AG04450 (cell line): ENCODE measurements around the gene TNFRSF21. TPM values are rescaled to one million over a fixed set of nuclear protein-coding genes. Genes with fewer than 3 reads are reported as not detected.

ENCODE experiments used
- CTCF ChIA-PET: fragments of 300-600, 350-600 bp; formaldehyde crosslinking; extraction: SDS; loops from one replicate; lab custom pipeline; 2022; ENCODE audit warnings: antibody characterized with exemption, inconsistent platforms; lab: Charles Lee
- POLR2A ChIA-PET: fragments of 350-600 bp; formaldehyde crosslinking; extraction: SDS; loops from one replicate; lab custom pipeline; 2021; ENCODE audit warnings: antibody characterized with exemption, inconsistent platforms; lab: Yijun Ruan, JAX
- DNase-seq: peaks from one replicate; pipeline ENCODE4 v3.0.0-alpha.2; 2011; ENCODE audit warnings: low read depth, low spot score
- H3K27ac ChIP-seq: one replicate; pipeline ENCODE4 v1.5.1; 2012; ENCODE audit warnings: low read depth, low read length, control low read depth
- H3K27me3 ChIP-seq: one replicate; pipeline ENCODE4 v1.6.0; 2012; ENCODE audit warnings: low read length; ENCODE audit not compliant: control insufficient read depth, insufficient read depth
- H3K4me3 ChIP-seq: 2 replicates; pipeline ENCODE4 v1.5.1; 2011; ENCODE audit warnings: mild to moderate bottlenecking, low read depth, low read length, control low read depth
- H3K9me3 ChIP-seq: 2 replicates; pipeline ENCODE4 v1.5.1; 2012; ENCODE audit warnings: low read length; ENCODE audit not compliant: control insufficient read depth, insufficient read depth
- CTCF ChIP-seq: IDR thresholded peaks from 2 replicates; pipeline ENCODE4 v1.5.1; 2011; ENCODE audit warnings: low read depth, low read length, control low read depth, inconsistent platforms
- polyA plus RNA-seq: library from polyadenylated mRNA; depleted of rRNA; stranded (reverse); fragments of >200 nt; gene quantifications from 2 replicates; pipeline ENCODE4 v1.2.3, GENCODE V29; 2011

Gene TNFRSF21
- polyA plus RNA-seq, 1 experiment: 21.7 TPM

- no peaks in the 10 kb centered on the region; the same call in 1 of the 2 replicates for H3K9me3 ChIP-seq
- no peak overlapping the region for H3K27ac ChIP-seq
- H3K27me3 ChIP-seq: no peaks in the 10 kb centered on the region
- ChIA-PET CTCF (no interaction called here), POLR2A (no interaction called here)
- H3K4me3 ChIP-seq: no peak overlapping the region
- DNase-seq: no peak
- no peak for TF ChIP-seq CTCF
Observed at GRCh38 chr6:47245745-47246371, 63.8 kb downstream of the TNFRSF21 start.

GRCh38 chr6:47242483-47243386, 67.0 kb downstream of the TNFRSF21 start:
- Histone ChIP-seq H3K9me3 (no peaks in the 10 kb centered on the region; the same call in 1 of the 2 replicates), H3K27me3 (no peaks in the 10 kb centered on the region), H3K4me3 (no peak overlapping the region), H3K27ac (peak overlapping the region; percentile 57)
- no peak for TF ChIP-seq CTCF
- ChIA-PET CTCF (interaction anchor here (0.8 to 2.5 kb wide), 3 partner anchors 67 to 172 kb away, joined by 3 to 13 read pairs (median 4); no protein-coding TSS in a partner anchor), POLR2A (interaction anchor here (1.1 kb wide), 1 partner anchor 74 kb away, joined by 5 read pairs; no protein-coding TSS in a partner anchor)
- peak; percentile 69 for DNase-seq

- CTCF ChIA-PET: interaction anchor here (0.8 to 2.5 kb wide), 3 partner anchors 68 to 173 kb away, joined by 3 to 13 read pairs (median 4); no protein-coding TSS in a partner anchor
- DNase-seq: no peak
- Histone ChIP-seq H3K4me3 (no peak overlapping the region), H3K27me3 (no peaks in the 10 kb centered on the region), H3K9me3 (no peaks in the 10 kb centered on the region; the same call in 1 of the 2 replicates), H3K27ac (no peak overlapping the region)
- POLR2A ChIA-PET: interaction anchor here (1.1 kb wide), 1 partner anchor 74 kb away, joined by 5 read pairs; no protein-coding TSS in a partner anchor
- no peak for TF ChIP-seq CTCF
Observed at GRCh38 chr6:47241742-47242482, 67.8 kb downstream of the TNFRSF21 start.

- TF ChIP-seq CTCF: no peak
- no peaks in the 10 kb centered on the region; the same call in 1 of the 2 replicates for H3K9me3 ChIP-seq
- POLR2A ChIA-PET: no interaction called here
- H3K27me3 ChIP-seq: no peaks in the 10 kb centered on the region
- H3K27ac ChIP-seq: no peak overlapping the region
- CTCF ChIA-PET: no interaction called here
- DNase-seq: no peak
- no peak overlapping the region for H3K4me3 ChIP-seq
Observed at GRCh38 chr6:47240277-47240890, 69.3 kb downstream of the TNFRSF21 start.
